A673 (cell line): ENCODE results near the gene CXCR5.

ENCODE experiments used
- EZH2 ChIP-seq: fragments of 200-600 bp; sonication (generic); IDR thresholded peaks from 2 replicates; pipeline ENCODE4 v1.6.1; 2017; ENCODE audit warnings: borderline replicate concordance, low read depth, mild to moderate bottlenecking, mixed read lengths, antibody characterized with exemption, low read length; ENCODE audit not compliant: poor library complexity, severe bottlenecking
- TF ChIP-seq, protein P1 (sequence below): fragments of 300-800, 200-600 bp; sonication (generic); conservative IDR thresholded peaks from 2 replicates; pipeline ENCODE4 v1.5.1; 2017; ENCODE audit warnings: low read depth, mild to moderate bottlenecking, antibody characterized with exemption, low read length, moderate library complexity, mixed read lengths

- TF ChIP-seq, protein P1, sequence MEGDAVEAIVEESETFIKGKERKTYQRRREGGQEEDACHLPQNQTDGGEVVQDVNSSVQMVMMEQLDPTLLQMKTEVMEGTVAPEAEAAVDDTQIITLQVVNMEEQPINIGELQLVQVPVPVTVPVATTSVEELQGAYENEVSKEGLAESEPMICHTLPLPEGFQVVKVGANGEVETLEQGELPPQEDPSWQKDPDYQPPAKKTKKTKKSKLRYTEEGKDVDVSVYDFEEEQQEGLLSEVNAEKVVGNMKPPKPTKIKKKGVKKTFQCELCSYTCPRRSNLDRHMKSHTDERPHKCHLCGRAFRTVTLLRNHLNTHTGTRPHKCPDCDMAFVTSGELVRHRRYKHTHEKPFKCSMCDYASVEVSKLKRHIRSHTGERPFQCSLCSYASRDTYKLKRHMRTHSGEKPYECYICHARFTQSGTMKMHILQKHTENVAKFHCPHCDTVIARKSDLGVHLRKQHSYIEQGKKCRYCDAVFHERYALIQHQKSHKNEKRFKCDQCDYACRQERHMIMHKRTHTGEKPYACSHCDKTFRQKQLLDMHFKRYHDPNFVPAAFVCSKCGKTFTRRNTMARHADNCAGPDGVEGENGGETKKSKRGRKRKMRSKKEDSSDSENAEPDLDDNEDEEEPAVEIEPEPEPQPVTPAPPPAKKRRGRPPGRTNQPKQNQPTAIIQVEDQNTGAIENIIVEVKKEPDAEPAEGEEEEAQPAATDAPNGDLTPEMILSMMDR: no peak
- TF ChIP-seq EZH2: no peak
Measured at GRCh38 chr11:118885319-118885718, 1.6 kb downstream of the CXCR5 start.
